Osteoblast (primary cell): ENCODE data around the gene NDRG3. TPM values are rescaled to one million over a fixed set of nuclear protein-coding genes. Genes with fewer than 3 reads are reported as not detected.

Source experiments
- DNase-seq: peaks from one replicate; pipeline ENCODE4 v3.0.0; 2011; ENCODE audit warnings: low spot score, mixed read lengths; ENCODE audit not compliant: insufficient read length; ENCODE audit errors: missing footprints
- H2AFZ ChIP-seq: 2 replicates; pipeline ENCODE4 v1.6.0; 2011; ENCODE audit warnings: mild to moderate bottlenecking, low read length
- H3K27ac ChIP-seq: 2 replicates; pipeline ENCODE4 v1.5.1; 2011; ENCODE audit warnings: mild to moderate bottlenecking, low read depth, low read length, moderate library complexity
- H3K27me3 ChIP-seq: 2 replicates; pipeline ENCODE4 v1.6.0; 2012; ENCODE audit warnings: mild to moderate bottlenecking, control low read depth, inconsistent platforms, low read length, moderate library complexity; ENCODE audit not compliant: insufficient read depth
- H3K36me3 ChIP-seq: 2 replicates; pipeline ENCODE4 v1.5.1; 2011; ENCODE audit warnings: mild to moderate bottlenecking, low read length, control low read depth, moderate library complexity; ENCODE audit not compliant: insufficient read depth
- H3K4me1 ChIP-seq: 2 replicates; pipeline ENCODE4 v1.5.1; 2011; ENCODE audit warnings: mild to moderate bottlenecking, low read length, control low read depth, moderate library complexity; ENCODE audit not compliant: insufficient read depth
- H3K4me2 ChIP-seq: 2 replicates; pipeline ENCODE4 v1.6.0; 2011; ENCODE audit warnings: mild to moderate bottlenecking, low read length; ENCODE audit not compliant: insufficient read depth
- H3K4me3 ChIP-seq: fragments of 200-600 bp; sonication (generic); 3 replicates; pipeline ENCODE4 v1.5.1; 2012; ENCODE audit warnings: mild to moderate bottlenecking, low read length, inconsistent platforms; ENCODE audit not compliant: insufficient read depth
- H3K79me2 ChIP-seq: 2 replicates; pipeline ENCODE4 v1.6.0; 2012; ENCODE audit warnings: mild to moderate bottlenecking, low read length, control low read depth, inconsistent platforms; ENCODE audit not compliant: insufficient read depth
- H3K9me3 ChIP-seq: 2 replicates; pipeline ENCODE4 v1.5.1; 2011; ENCODE audit warnings: low read depth, low read length, control low read depth
- H4K20me1 ChIP-seq: 2 replicates; pipeline ENCODE4 v1.6.0; 2012; ENCODE audit warnings: mild to moderate bottlenecking, low read length, control low read depth; ENCODE audit not compliant: insufficient read depth
- CTCF ChIP-seq: IDR thresholded peaks from 2 replicates; pipeline ENCODE4 v1.5.1; 2011; ENCODE audit warnings: mild to moderate bottlenecking, low read depth, low read length, moderate library complexity; ENCODE audit errors: extremely low read depth
- total RNA-seq: library from RNA; depleted of rRNA; stranded (reverse); fragments of >200 nt; gene quantifications from 2 replicates; pipeline ENCODE4 v1.2.3, GENCODE V29; 2012

Gene NDRG3
- total RNA-seq, 1 donor: 26.4 TPM

- no peak overlapping the region for H3K27ac ChIP-seq
These were observed 72.9 kb downstream of the NDRG3 start for GRCh38 chr20:36672991-36673390.

DNA sequence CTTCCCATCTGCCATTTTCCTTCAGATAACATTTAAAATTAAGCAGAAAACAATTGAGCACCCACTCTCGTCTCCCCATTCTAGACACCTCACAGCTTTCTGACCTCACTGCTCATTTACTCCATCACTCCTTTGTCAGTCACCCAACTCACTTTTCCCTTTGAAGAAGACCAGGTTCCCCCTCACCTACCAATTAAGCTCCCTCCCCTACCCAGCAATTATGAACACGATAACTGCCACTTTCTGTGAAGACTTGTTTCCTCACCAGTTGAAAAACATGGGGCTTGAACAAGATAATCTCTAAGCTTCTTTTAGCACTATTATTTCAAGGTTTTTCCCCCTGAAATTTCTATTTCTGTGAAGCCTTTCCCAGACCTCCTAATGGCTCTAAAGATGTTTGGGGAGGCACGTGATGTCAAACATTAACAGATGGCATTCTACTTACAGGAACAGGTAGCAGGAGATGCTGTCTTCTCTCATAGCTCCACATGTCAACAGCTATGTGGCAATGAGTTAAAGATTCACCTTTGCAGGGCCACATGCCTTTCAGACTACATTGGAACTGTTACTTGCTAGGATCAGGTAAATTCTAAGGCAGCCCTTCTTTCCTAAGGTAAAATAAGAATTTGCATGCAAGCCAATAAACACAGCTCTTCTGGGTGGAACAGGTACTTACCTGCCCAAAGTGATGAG, 75.1 kb downstream of the NDRG3 start:
- TF ChIP-seq CTCF: no peak
- Histone ChIP-seq H3K4me1 (no peaks in the 10 kb centered on the region), H3K79me2 (no peaks in the 10 kb centered on the region), H4K20me1 (no peaks in the 10 kb centered on the region), H3K4me2 (no peak overlapping the region), H3K36me3 (peaks cover 4% of the 10 kb centered on the region), H3K27ac (no peak overlapping the region), H2AFZ (no peak overlapping the region), H3K4me3 (no peak overlapping the region), H3K9me3 (no peaks in the 10 kb centered on the region), H3K27me3 (no peaks in the 10 kb centered on the region)
- no peak for DNase-seq

More at GRCh38 chr20:36672991-36673390, 72.9 kb downstream of the NDRG3 start:
- Histone ChIP-seq H3K36me3 (no peaks in the 10 kb centered on the region), H3K4me3 (no peak overlapping the region), H3K79me2 (no peaks in the 10 kb centered on the region), H2AFZ (no peak overlapping the region), H4K20me1 (no peaks in the 10 kb centered on the region), H3K4me2 (no peak overlapping the region), H3K4me1 (no peaks in the 10 kb centered on the region), H3K27me3 (no peaks in the 10 kb centered on the region), H3K9me3 (no peaks in the 10 kb centered on the region)
- DNase-seq: no peak
- no peak for TF ChIP-seq CTCF

- no peak overlapping the region for H3K4me2 ChIP-seq
- no peak overlapping the region for H3K27ac ChIP-seq
- TF ChIP-seq CTCF: peak; percentile 41
- H4K20me1 ChIP-seq: no peaks in the 10 kb centered on the region
- H3K4me3 ChIP-seq: no peak overlapping the region
- peaks cover 14% of the 10 kb centered on the region for H3K36me3 ChIP-seq
- H3K9me3 ChIP-seq: no peaks in the 10 kb centered on the region
- H3K79me2 ChIP-seq: no peaks in the 10 kb centered on the region
- H2AFZ ChIP-seq: no peak overlapping the region
- DNase-seq: no peak
- no peaks in the 10 kb centered on the region for H3K27me3 ChIP-seq
- H3K4me1 ChIP-seq: no peaks in the 10 kb centered on the region
These were observed 79.6 kb downstream of the NDRG3 start for GRCh38 chr20:36666181-36666740.

DNA sequence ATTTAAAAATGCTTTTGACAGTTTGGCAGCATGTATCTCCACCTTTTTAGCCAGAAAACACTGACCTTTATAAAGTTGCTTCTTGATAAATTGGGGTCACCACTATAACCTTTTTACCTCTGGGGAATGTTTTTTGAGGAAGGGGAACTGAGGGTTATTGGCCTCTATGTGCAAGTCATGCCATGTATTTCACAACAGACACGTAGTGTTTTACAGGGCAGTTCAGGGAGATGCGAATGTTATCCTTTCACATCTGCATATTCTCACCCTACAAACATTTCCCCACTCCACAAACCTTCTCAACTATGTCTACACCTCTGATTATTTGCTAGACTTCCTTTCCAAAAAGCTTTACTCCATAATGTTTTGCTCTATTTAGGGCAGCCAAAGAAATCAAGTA, 82.9 kb downstream of the NDRG3 start:
- Histone ChIP-seq H3K36me3 (peaks cover 14% of the 10 kb centered on the region), H3K27ac (no peak overlapping the region), H3K79me2 (no peaks in the 10 kb centered on the region), H3K4me2 (no peak overlapping the region), H4K20me1 (no peaks in the 10 kb centered on the region), H3K4me3 (no peak overlapping the region), H3K4me1 (no peaks in the 10 kb centered on the region), H3K27me3 (no peaks in the 10 kb centered on the region), H2AFZ (no peak overlapping the region), H3K9me3 (no peaks in the 10 kb centered on the region)
- no peak for DNase-seq
- TF ChIP-seq CTCF: no peak
